GM21381 (cell line): ENCODE data around the gene BTBD7.

Source experiments
- ATAC-seq: cut with Tn5 transposase; IDR thresholded peaks from one replicate; pipeline ENCODE4 v1.9.1; 2021; ENCODE audit warnings: mild to moderate bottlenecking, moderate library complexity; ENCODE audit not compliant: unreplicated experiment

The BTBD7 gene

DNA sequence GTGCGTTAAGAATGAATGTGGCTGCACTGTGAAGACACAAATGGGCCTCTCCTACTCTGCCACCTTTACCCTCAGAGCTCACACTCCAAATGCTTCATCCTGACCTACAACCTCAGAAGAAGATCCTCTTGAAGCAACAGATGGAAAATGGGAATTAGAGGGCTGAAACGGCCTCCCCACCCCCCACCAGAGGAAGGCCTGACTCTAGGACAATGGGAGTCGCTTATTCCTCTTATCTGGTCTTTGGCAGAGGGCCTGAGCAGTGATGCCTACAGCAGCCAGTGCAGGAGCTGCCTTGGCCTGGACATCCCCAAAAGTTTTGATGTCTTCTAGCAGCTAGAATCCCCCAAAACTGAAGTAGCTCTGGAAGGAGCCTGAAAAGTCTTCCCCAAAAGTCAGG, 29.2 kb downstream of the BTBD7 start:
- no peak for ATAC-seq

DNA sequence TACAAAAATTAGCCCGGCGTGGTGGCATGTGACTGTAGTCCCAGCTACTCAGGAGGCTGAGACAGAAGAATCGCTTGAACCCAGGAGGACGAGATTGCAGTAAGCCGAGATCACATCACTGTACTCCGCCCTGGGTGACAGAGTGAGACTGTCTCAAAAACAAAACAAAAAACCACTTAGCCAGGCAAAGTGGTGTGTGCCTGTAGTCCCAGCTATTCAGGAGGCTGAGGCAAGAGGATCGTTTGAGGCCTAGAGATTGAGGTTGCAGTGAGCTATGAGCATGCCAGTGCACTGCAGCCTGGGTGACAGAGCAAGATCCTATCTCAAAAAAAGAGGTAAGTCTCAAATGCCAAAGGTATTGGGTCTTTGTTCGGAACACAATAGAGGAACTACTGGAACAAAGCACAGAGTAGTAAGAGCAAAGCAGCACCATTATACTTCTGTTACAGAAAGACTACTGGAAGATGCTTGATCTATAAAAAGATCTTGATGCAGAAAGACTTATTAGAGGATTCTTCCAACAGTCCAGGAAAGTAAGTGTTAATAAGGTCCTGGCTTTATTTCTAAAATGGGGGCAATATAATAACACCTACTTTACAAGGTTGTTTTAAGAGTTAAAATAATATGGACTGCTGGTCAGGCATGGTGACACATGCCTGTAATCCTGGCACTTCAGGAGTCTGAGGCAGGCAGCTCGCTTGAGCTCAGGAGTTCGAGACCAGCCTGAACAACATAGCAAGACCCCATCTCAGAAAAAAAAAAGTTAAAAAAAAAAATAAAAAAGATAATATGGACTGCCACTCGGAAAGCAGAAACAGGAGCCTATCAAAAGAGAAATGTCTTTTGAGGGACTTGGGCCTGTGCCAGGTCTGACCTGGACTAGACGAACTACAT, 29.9 kb downstream of the BTBD7 start:
- ATAC-seq: no peak

DNA sequence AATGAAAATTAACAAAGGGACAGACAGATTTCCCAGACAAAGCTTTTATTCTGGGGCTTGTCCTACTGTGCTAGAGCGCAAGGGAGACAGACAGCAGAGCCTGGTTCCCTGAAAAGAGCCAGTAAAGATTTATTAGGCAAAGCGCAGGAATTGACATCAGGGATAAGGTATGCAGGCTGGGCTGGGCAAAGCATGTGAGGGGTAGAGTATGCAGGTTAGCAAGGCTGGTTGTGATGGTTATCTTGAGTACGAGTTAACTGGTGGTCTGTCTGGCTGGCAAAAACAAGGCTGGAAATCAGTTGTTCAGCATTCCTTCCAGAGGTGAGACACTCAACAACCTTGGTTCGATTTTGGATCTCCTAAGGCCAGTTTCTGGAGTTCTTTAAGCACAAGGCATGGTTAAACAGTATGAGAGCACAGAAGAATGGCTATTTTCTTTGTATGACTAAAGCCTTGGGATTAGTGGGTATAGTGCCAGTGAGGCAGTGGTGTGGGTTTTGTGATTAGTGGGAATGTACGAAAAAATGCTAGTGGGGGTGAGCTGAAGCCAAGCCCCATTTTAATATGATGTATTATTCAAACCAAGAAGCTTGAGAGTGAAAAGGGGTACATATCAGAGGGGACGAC, 30.9 kb downstream of the BTBD7 start:
- no peak for ATAC-seq

DNA sequence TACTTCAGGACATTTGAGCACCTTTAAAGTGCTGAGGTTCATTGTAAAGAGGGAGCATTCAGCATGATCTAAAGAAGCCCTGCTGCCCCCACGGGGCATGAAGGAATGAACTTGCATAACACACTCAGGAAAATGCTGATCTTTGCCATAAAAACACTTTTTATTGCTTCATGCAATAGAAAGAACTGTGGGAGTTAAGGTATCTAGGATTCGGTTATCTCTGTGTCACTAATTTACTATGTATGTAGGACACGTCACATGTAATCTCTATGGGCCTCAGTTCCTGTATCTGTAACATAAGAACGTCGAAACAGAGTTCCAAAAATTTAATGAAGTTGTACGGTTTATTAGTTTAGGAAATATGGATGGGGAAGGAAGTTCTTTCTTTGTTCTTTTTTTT, 33.0 kb downstream of the BTBD7 start:
- no peak for ATAC-seq

DNA sequence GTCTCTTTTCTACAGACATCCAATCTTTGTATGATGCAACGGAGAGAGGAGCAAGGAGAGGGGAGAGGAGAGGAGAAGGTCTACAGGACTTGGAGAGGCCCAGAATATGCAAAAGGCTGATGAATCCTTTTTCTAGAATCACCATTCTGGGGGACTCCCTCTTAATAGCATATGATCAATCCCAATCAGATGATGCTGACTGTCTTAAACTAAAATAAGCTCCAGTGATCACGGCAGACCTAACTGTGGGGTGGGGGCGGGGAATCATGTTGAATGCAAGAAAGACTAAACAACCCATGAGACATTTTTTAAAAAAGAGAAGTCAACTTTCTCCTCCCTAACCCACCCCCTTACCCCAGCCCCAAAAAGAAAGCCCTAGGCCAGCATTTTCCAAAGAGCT, 33.4 kb downstream of the BTBD7 start:
- no peak for ATAC-seq

DNA sequence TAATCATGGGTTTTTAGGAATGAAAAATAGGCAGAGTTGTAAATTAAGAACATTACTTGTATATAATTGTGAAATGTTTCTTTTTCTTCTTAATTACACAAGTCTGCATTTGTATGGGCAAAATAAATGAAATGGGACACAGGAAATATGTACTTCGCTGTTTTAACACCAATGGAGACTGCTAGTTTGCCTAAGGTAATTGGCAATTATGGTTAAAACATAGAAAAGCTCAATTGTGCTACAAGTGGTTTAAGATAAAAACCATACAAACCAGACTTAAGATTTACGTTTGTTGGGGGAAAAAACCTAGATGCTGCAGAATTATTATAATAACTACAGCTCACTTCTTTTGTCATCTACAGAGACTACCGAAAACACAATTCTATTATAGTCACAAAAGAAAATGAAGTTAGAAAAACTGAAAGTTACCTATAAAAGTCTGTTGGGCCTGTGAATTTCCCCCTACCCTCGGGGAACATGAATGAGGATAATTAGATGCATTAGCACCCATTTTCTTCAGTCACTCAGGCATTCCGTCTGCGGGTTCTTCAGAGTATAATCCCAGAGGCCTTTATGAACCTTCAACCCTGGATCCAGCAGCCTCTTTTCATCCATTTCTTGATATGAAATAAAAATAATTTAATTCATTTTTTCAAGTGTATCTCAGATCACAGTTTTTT, 37.2 kb downstream of the BTBD7 start:
- no peak for ATAC-seq

DNA sequence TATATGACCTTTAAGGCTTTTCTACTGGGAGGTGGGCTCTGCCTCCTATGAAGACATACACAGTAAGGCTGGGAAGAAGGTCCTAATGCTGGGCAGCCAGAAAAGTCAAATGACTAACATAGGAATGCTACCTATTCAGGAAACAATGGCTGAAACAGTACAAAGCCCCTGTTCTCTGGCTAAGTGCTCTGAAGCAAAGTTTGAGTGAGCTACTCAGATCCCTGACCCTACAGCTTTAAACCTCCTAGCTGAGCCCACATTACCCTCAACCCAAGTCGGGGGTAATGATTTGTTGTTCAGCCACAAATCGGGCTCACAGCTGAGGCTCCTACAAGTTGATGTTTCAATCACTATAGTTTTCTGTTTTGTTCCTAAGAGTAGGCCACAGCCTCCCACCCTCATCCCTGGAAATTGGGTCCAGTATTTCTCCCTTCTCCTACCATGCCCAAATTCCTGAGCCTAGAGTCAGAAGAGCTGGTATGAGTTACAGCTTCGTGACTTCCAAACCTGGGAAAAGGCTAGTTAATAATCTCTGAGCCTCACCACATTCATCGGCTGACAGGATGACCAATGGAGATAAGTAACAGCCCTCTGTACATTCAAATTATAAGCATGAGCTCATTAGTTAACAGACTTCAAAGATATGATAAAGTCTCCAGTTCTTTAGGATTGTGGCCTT, 46.5 kb downstream of the BTBD7 start:
- no peak for ATAC-seq

DNA sequence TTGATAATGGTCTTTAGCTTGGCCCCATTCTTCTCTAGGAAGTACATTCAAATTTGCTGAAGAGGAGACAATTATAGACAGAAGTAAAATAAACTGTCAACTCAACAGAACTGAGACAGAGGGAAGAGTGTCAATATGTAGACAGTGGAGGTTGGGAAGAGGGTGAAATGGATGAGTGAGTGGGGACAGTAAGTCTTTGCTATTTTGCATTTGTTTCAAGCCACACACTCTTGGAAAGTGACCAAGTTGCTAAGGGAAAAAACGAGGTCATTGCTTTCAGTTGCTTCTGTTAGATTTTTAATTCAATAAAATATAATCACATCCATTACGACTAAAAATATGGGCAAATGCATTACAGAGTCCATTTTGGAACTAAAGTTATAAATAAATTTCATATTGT, 47.8 kb downstream of the BTBD7 start:
- no peak for ATAC-seq

DNA sequence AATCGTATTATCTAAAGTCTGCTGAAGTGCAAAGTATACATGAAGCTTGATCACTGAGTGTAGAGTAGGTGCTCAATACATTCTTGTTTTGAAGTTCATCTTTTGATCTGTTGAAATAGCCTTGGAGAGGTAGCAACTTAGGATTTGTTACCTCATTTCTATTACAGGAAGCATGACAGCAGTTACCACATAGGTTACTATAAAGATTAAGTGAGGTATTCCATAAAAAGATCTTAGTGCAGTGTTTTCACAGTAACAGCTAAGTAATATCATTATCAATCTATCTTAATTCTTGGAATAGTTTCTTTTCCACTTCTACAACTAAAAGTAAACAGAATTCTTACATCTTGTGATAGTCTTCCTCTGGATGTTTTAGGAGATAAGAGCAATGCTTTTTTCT, 50.9 kb downstream of the BTBD7 start:
- no peak for ATAC-seq

DNA sequence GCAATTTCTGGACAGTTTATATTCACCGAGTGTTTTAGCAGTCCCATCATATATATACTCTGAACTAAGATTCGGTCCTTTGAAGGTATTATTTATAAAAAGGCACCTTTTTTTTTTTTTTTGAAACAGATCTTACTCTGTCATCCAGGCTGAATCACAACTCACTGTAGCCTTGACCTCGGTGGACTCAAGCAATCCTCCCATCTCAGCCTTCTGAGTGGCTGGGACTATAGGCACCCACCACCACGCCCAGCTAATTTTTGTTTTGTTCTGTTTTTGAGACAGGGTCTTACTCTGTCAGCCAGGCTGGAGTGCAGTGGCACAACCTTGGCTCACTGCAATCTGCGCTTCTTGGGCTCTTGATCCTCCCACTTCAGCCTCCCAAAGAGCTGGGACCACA, 52.1 kb downstream of the BTBD7 start:
- no peak for ATAC-seq

DNA sequence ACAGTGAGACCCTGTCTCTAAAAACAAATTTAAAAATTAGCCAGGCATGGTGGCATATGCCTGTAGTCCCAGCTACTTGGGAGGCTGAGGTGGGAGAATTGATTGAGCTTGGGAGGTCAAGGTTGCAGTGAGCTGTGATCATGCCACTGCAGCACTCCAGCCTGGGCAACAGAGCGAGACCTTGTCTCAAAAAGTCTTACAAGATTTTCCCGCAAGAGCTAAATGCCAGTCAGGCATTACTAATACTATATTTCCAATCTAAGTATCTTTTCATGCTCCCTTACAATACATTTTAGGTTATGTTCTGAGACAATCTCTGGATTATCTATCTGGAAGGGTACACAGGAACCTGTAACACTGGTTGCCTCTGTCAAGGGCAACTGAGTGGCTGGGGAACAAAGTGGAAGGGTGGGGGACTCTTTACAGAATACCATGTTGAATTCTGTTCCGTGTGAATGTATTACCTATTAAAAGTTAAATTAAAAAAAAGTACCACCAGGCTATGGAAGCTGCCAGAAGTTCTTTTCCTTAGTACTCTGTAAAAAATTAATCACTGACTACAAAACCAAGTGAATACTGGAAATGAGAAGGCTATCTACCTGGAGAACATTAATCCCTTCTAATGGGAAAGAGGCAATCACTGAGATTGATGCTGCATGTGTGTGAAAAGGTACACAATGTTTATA, 56.7 kb downstream of the BTBD7 start:
- ATAC-seq: no peak

DNA sequence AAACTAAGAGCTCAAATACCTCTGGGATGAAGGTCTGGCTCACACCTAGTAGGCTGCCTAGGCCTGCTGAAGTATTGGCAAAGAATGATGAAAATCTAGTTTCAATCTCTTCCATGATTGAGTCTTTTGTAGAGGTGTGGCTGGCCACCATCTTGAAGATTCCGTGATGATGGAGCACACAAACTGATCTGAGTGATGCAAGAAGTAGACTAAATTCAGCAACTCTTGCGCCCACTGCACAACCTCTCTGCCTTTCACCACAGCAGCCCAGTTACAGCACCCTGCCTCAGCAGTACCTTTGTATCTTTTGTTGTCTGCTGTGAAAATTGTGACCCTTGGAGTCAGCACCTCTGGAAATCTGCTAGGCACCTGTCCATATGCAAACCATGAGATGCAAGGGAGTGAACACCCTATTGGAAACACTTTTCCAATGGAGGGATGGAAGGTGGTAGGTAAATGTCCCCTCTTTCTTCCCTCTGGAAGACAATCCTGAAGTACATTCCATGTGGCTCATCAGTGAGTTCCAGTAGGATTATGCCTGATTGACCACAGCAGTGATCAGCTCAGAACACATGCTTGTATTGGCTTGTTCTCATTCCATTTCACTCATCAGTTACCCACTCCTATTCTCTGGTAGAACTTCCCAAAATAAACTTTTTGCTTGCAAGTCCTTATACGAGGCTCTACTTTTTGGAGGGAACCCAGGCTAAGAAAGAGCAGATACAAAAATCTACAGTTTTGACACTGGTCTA, 58.6 kb downstream of the BTBD7 start:
- no peak for ATAC-seq

DNA sequence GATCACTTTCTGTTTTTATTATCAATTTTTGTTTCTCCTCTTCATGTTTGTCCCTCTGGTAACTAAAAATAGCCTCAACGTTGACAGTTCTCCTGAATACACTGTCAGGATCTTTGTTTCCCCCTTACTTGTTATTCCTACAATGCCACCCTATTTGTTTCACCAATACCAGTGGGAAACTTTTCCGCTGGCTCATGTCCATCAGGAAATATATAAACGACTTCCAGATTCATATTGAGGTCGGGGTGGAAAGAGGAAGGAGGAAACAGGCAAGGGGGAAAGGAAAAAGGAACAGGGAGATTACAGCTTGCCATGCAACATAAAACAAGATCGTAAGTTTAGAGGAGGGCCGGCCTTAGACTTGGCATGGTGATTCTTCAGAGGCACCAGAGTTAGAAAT, 61.7 kb downstream of the BTBD7 start:
- ATAC-seq: no peak

DNA sequence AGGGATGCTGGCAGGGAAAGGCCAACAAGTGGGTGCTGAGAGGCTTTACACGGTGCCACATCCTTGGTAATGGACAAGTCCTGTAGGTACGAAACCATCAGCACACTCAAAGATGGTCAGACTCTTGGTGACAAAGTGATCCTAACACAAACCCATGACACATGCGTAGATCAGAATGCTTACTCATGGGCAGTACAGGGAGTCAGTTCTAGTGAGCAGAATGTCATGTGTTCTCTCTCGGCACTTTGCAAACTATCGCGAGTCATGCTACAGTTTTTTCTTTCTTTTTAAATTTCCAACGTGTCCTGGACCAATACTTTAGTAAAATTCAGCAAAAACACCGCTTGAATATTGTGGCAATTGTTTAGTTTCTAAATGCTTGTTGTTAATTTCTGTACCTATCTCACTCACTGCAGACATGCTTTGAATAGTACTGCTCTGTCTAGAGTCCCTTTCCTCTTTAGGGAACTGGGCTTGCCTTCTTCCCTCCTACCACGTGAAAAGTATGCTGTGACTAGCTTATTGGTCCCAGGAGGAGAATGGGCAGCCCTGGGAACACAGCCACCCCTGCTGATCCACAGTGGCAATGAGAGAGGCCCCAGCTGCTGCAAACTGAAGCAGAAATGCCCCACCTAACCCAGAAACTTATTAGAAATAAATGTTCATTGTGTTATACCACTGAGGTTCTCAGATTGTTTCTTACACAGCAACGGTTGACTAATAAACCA, 63.3 kb downstream of the BTBD7 start:
- no peak for ATAC-seq

DNA sequence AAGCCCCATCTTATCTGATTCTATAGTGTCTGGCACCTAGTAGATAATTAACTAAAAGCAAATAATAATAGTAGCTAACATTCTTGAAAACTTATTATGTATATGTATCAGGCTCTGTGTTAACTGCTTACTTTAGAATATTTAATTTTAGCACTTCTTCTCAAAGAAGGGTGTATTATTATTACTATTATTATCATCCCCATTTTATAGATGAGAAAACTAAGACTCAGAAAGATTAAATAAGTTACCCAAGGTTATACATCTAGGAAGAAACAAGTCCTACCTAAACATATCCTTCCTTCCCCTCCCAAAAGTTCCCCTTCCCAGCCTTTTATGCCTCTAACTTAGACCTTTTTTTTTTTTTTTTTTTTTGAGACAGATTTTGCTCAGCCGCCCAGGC, 64.4 kb downstream of the BTBD7 start:
- ATAC-seq: no peak

DNA sequence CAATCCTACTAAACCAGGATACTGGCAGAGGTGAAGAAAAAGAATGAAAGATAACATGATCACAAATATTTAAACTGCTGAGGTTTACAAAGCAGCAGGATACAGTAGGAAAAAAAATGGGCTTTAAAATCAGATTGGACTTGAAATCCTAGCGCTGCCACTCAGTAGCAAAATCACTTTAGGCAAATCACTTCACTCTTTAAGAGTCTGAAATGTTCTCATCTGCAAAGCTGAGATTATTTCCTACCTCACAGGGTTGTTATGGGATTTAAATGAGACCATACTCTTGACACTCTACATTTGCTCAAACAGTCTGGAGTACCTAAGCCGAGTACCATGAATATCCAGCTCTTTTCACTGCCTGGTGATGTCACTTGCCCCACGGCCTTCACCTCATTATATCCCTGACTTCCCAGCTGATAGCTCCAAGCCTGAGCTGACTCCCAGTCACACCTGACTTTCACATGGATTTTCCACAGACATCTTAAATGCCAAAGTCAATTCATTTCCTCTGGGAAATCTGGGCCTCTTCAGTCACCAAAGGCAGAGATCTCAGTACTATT, 65.6 kb downstream of the BTBD7 start:
- no peak for ATAC-seq

DNA sequence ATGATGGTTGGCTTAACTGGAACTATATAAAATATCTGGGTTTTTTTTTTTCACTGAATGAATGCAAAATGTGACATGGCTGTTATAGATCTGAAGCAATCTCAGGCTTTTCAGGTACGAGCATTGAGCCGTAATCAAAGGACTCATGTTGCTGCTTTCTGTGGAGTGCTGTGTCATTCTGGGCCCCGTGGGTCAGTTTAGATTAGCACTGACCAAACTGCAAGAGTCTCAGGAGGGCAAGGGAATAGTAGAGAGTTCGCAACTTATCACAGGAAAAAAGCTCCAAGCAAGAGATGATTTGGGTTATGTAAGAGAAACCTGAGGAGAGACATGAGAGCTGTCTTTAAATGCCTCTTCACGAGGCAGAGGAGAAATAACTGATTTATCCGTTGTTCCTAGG, 66.7 kb downstream of the BTBD7 start:
- ATAC-seq: no peak

DNA sequence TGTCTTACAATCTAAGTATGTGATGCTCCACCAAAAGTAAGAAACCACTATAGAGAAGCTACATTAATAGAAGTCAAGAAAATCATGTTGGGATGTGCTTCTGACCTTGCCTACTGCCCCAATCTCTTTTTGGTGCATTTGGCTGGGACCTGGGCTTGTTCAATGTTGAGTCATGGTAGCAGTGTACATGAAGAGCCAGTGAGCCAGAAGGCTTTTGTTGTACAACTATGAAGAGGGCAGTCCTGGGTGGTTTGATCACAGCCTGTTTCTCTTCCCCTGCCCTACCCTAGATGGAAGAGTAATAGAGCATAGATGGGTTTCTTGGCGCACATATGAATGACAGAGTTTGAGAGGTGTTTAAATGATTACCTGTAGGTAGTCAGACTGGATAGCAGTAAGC, 69.4 kb downstream of the BTBD7 start:
- no peak for ATAC-seq

DNA sequence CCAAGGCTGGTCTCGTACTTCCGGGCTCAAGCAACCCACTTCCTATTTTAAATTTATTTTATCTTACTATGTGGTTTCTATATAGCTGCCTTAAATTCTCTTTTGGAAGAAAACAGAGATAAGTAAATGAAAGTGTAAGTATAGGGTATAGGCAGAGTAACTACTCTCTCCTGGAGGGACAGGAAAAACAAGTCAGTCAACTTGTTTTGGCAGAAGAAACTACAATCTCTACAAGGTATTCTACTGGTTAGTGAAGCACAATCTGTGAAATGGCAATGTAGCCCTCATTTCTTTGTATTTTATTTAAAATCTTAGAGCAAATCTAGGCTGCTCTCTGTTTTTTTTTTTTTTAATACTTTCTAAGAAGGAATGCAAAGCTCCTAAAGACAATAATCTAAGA, 70.4 kb downstream of the BTBD7 start:
- no peak for ATAC-seq
